Neural cell (in vitro differentiated cells): ENCODE measurements around the gene SFXN2.
"Not testable (repeated sequence)": the region's sequence is repeated elsewhere in the genome, so short reads cannot be mapped to it uniquely, and the experiment has no call there.

ENCODE experiments used
- CTCF ChIP-seq: fragments of 450-650 bp; IDR thresholded peaks from 2 replicates; pipeline ENCODE4 v1.5.1; 2014; ENCODE audit warnings: antibody characterized with exemption, mild to moderate bottlenecking, moderate library complexity; ENCODE audit not compliant: poor library complexity, severe bottlenecking
- EP300 ChIP-seq: fragments of 450-650 bp; conservative IDR thresholded peaks from 2 replicates; pipeline ENCODE4 v1.6.1; 2014; ENCODE audit warnings: antibody characterized with exemption, mild to moderate bottlenecking, moderate library complexity; ENCODE audit not compliant: poor library complexity, severe bottlenecking
- EZH2 ChIP-seq: fragments of 200-600, 300-800 bp; shearing (Covaris generic), sonication (generic); IDR thresholded peaks from 2 replicates; pipeline ENCODE4 v1.6.1; 2014; ENCODE audit warnings: antibody characterized with exemption, low read length, borderline replicate concordance, mild to moderate bottlenecking; ENCODE audit not compliant: insufficient read depth, poor library complexity, severe bottlenecking
- MXI1 ChIP-seq: fragments of 450-650 bp; conservative IDR thresholded peaks from 2 replicates; pipeline ENCODE4 v1.6.1; 2014; ENCODE audit warnings: antibody characterized with exemption, mild to moderate bottlenecking; ENCODE audit not compliant: poor library complexity, severe bottlenecking
- POLR2AphosphoS5 ChIP-seq: IDR thresholded peaks from 2 replicates; pipeline ENCODE4 v1.6.1; 2012
- RAD21 ChIP-seq: fragments of 450-650 bp; conservative IDR thresholded peaks from 2 replicates; pipeline ENCODE4 v1.6.1; 2014; ENCODE audit warnings: antibody characterized with exemption, mild to moderate bottlenecking, moderate library complexity
- REST ChIP-seq: IDR thresholded peaks from 2 replicates; pipeline ENCODE4 v1.6.1; 2012; ENCODE audit warnings: borderline replicate concordance
- TAF1 ChIP-seq: IDR thresholded peaks from 2 replicates; pipeline ENCODE4 v1.6.1; 2012; ENCODE audit warnings: low read depth

GRCh38 chr10:102716900-102717565 lies 2.6 kb downstream of the SFXN2 start:
- not testable (repeated sequence) for TF ChIP-seq REST, POLR2AphosphoS5, EZH2, CTCF, TAF1, RAD21, MXI1, EP300
